PC-3 (cell line): ENCODE measurements around the gene ITPRID2. TPM values are rescaled to one million over a fixed set of nuclear protein-coding genes. Genes with fewer than 3 reads are reported as not detected.
A peak's percentile ranks its signal among the peaks of the same experiment; 100 is the strongest.

Experiments used
- ATAC-seq: fragments of 200-7000 bp; cut with Tn5 transposase; 2 replicates; pipeline ENCODE4 v1.9.1; 2020; ENCODE audit warnings: mild to moderate bottlenecking, moderate library complexity
- BruUV-seq: library from RNA; stranded (reverse); fragments of 400-500 nt; replicated peaks from 2 replicates; lab custom pipeline; 2021; lab: Mats Ljungman, UMichigan
- CTCF ChIA-PET: fragments of 300-600 bp; sonication (Branson Sonifier 250); formaldehyde crosslinking; loops from one replicate; lab custom pipeline; 2022; ENCODE audit warnings: antibody characterized with exemption; lab: Charles Lee
- POLR2A ChIA-PET: fragments of 300-600 bp; sonication (Branson Sonifier 250); formaldehyde crosslinking; loops from one replicate; lab custom pipeline; 2022; ENCODE audit warnings: antibody characterized with exemption; ENCODE audit not compliant: unreplicated experiment; lab: Charles Lee
- DNase-seq: peaks from one replicate; pipeline ENCODE4 v3.0.0-alpha.2; 2015
- H2AFZ ChIP-seq: fragments of 300-600 bp; sonication (generic); 2 replicates; pipeline ENCODE4 v1.6.0; 2016; ENCODE audit warnings: antibody characterized with exemption, low read length
- H3F3A ChIP-seq: fragments of 300-600 bp; sonication (generic); one replicate; pipeline ENCODE4 v1.6.0; 2017; ENCODE audit warnings: antibody characterized with exemption, low read length, control low read depth, mild to moderate bottlenecking; ENCODE audit not compliant: unreplicated experiment
- H3K27ac ChIP-seq: fragments of 300-600 bp; sonication (generic); 2 replicates; pipeline ENCODE4 v1.5.1; 2016; ENCODE audit warnings: mild to moderate bottlenecking, low read length
- H3K27me3 ChIP-seq: fragments of 300-600 bp; sonication (generic); 2 replicates; pipeline ENCODE4 v1.6.1; 2016; ENCODE audit warnings: low read length, mixed read lengths
- H3K36me3 ChIP-seq: fragments of 300-600 bp; sonication (generic); 2 replicates; pipeline ENCODE4 v1.6.1; 2016; ENCODE audit warnings: low read depth, mixed run types, low read length, mixed read lengths
- H3K4me1 ChIP-seq: fragments of 300-600 bp; sonication (generic); 2 replicates; pipeline ENCODE4 v1.5.1; 2016; ENCODE audit warnings: low read length; ENCODE audit not compliant: insufficient read depth
- H3K4me2 ChIP-seq: fragments of 300-600 bp; sonication (generic); 2 replicates; pipeline ENCODE4 v1.6.0; 2016; ENCODE audit warnings: low read length
- H3K4me3 ChIP-seq: fragments of 300-600 bp; sonication (generic); 2 replicates; pipeline ENCODE4 v1.5.1; 2016; ENCODE audit warnings: mild to moderate bottlenecking, low read length, mixed read lengths
- H3K79me2 ChIP-seq: fragments of 300-600 bp; sonication (generic); 2 replicates; pipeline ENCODE4 v1.6.1; 2017; ENCODE audit warnings: low read length, mixed read lengths
- H3K9ac ChIP-seq: fragments of 300-600 bp; sonication (generic); 2 replicates; pipeline ENCODE4 v1.6.0; 2016; ENCODE audit warnings: mild to moderate bottlenecking, low read length
- H3K9me2 ChIP-seq: fragments of 300-600 bp; sonication (generic); replicated peaks from 2 replicates; pipeline ENCODE4 v1.6.1; 2016; ENCODE audit warnings: mixed run types, low read length, mixed read lengths
- H3K9me3 ChIP-seq: fragments of 300-600 bp; sonication (generic); 2 replicates; pipeline ENCODE4 v1.6.1; 2016; ENCODE audit warnings: low read length, mixed read lengths
- H4K20me1 ChIP-seq: fragments of 300-600 bp; sonication (generic); 2 replicates; pipeline ENCODE4 v1.6.1; 2016; ENCODE audit warnings: low read length, mixed read lengths
- CTCF ChIP-seq: fragments of 300-600 bp; sonication (generic); conservative IDR thresholded peaks from 2 replicates; pipeline ENCODE4 v1.5.1; 2017; ENCODE audit warnings: antibody characterized with exemption, low read depth, mild to moderate bottlenecking, low read length
- EZH2 ChIP-seq: fragments of 300-600 bp; sonication (generic); IDR thresholded peaks from one replicate; pipeline ENCODE4 v1.6.1; 2017; ENCODE audit warnings: antibody characterized with exemption, mild to moderate bottlenecking, low read length; ENCODE audit not compliant: unreplicated experiment
- EZH2phosphoT487 ChIP-seq: fragments of 300-600 bp; sonication (generic); IDR thresholded peaks from 2 replicates; pipeline ENCODE4 v1.6.1; 2018; ENCODE audit warnings: mild to moderate bottlenecking, antibody characterized with exemption, low read length, borderline replicate concordance
- intact Hi-C: fragments of 100-400 bp; cut with micrococcal nuclease; formaldehyde crosslinking; loops from 2 replicates; pipeline ENCODE4 v1.9.0; 2023
- total RNA-seq: library from RNA; depleted of rRNA; stranded (reverse); fragments of >200 nt; gene quantifications from 2 replicates; pipeline ENCODE4 v1.2.3, GENCODE V29; 2014

ITPRID2 gene
- total RNA-seq, 1 experiment from 2014 or later, result 113 TPM

- no peaks in the 10 kb centered on the region for H3K9me2 ChIP-seq
- H3K4me3 ChIP-seq, result no peak overlapping the region
- no peak overlapping the region for H2AFZ ChIP-seq
- H3K4me1 ChIP-seq, result no peaks in the 10 kb centered on the region
- ATAC-seq (no peak), DNase-seq (no peak)
- H3K4me2 ChIP-seq, result no peak overlapping the region
- no peak overlapping the region for H3K9ac ChIP-seq
- POLR2A ChIA-PET, result interaction anchor here (0.5 kb wide), 1 partner anchor 16 kb away, joined by 3 read pairs; no protein-coding TSS in a partner anchor
- no peak for TF ChIP-seq EZH2
- no peak for TF ChIP-seq EZH2phosphoT487
- TF ChIP-seq CTCF, result no peak
- H3F3A ChIP-seq, result no peaks in the 10 kb centered on the region
- H4K20me1 ChIP-seq, result no peaks in the 10 kb centered on the region
- H3K9me3 ChIP-seq, result no peaks in the 10 kb centered on the region
- H3K27ac ChIP-seq, result no peak overlapping the region
- CTCF ChIA-PET, result no interaction called here
- BruUV-seq, result no TSS peak
- intact Hi-C loops, result no loop called here
- H3K36me3 ChIP-seq, result no peaks in the 10 kb centered on the region
- no peaks in the 10 kb centered on the region for H3K27me3 ChIP-seq
- no peaks in the 10 kb centered on the region for H3K79me2 ChIP-seq
These were observed 39.8 kb upstream of the ITPRID2 start for GRCh38 chr2:181851726-181852125.

DNA sequence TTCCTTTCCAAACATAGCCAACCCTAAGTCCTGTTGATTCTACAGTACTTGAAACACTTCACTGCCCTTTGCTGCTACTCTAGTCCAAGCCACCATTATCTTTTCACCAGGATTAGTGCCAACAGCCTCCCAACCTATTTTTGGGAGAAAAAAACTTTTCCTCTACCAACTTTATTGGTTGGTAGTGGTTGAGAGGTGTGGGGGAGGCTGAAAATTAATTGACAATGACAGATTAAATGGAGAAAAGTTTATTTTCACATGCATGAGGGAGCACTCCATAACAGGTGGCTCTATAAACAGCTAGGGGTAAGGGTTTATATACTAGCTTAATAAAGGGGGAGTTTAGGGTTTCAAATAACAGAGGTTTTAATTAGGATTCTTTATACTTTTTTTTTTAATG, 37.8 kb upstream of the ITPRID2 start:
- no peaks in the 10 kb centered on the region for H4K20me1 ChIP-seq
- no peak overlapping the region for H2AFZ ChIP-seq
- no peaks in the 10 kb centered on the region for H3K79me2 ChIP-seq
- no peaks in the 10 kb centered on the region for H3K27me3 ChIP-seq
- H3F3A ChIP-seq, result no peaks in the 10 kb centered on the region
- TF ChIP-seq EZH2phosphoT487, result no peak
- no peak for TF ChIP-seq CTCF
- TF ChIP-seq EZH2, result no peak
- BruUV-seq, result no TSS peak
- H3K4me1 ChIP-seq, result peaks cover 17% of the 10 kb centered on the region
- no peaks in the 10 kb centered on the region for H3K36me3 ChIP-seq
- H3K9me2 ChIP-seq, result no peaks in the 10 kb centered on the region
- H3K4me2 ChIP-seq, result no peak overlapping the region
- H3K27ac ChIP-seq, result no peak overlapping the region
- H3K4me3 ChIP-seq, result no peak overlapping the region
- CTCF ChIA-PET, result no interaction called here
- intact Hi-C loops, result no loop called here
- no peak overlapping the region for H3K9ac ChIP-seq
- ATAC-seq (no peak), DNase-seq (no peak)
- POLR2A ChIA-PET, result interaction anchor here (0.6 kb wide), 1 partner anchor 82 kb away, joined by 5 read pairs; no protein-coding TSS in a partner anchor
- H3K9me3 ChIP-seq, result no peaks in the 10 kb centered on the region

- peaks cover 19% of the 10 kb centered on the region for H3K4me1 ChIP-seq
- peak overlapping the region; percentile 15 for H3K4me2 ChIP-seq
- H3K9me3 ChIP-seq, result no peaks in the 10 kb centered on the region
- ChIA-PET POLR2A (interaction anchor here (0.6 kb wide), 1 partner anchor 35 kb away, joined by 3 read pairs; no protein-coding TSS in a partner anchor), CTCF (interaction anchor here (0.6 kb wide), 1 partner anchor 220 kb away, joined by 3 read pairs; no protein-coding TSS in a partner anchor)
- H3K79me2 ChIP-seq, result no peaks in the 10 kb centered on the region
- H3K9ac ChIP-seq, result peak overlapping the region; percentile 24; the same call in 1 of the 2 replicates
- no peaks in the 10 kb centered on the region for H3K27me3 ChIP-seq
- H4K20me1 ChIP-seq, result no peaks in the 10 kb centered on the region
- H2AFZ ChIP-seq, result peak overlapping the region; percentile 41; the same call in 1 of the 2 replicates
- DNase-seq (peak; percentile 83), ATAC-seq (peak; percentile 91)
- peak overlapping the region; percentile 64 for H3K27ac ChIP-seq
- H3K4me3 ChIP-seq, result no peak overlapping the region
- no TSS peak for BruUV-seq
- H3F3A ChIP-seq, result no peaks in the 10 kb centered on the region
- TF ChIP-seq EZH2, result no peak
- no peak for TF ChIP-seq EZH2phosphoT487
- no peak for TF ChIP-seq CTCF
- intact Hi-C loops, result no loop called here
- H3K9me2 ChIP-seq, result no peaks in the 10 kb centered on the region
- H3K36me3 ChIP-seq, result no peaks in the 10 kb centered on the region
These were observed 34.0 kb upstream of the ITPRID2 start for GRCh38 chr2:181857483-181857882.
